HFF-Myc (cell line): ENCODE data around the gene PPID.

Experiments used
- DNase-seq: peaks from one replicate; pipeline ENCODE4 v3.0.0-alpha.2; 2011; ENCODE audit warnings: low read depth; ENCODE audit errors: extremely low read depth
- H3K4me3 ChIP-seq: replicated peaks from 2 replicates; pipeline ENCODE4 v1.5.1; 2011; ENCODE audit warnings: low read depth, mild to moderate bottlenecking, control low read depth, low read length
- CTCF ChIP-seq: IDR thresholded peaks from 2 replicates; pipeline ENCODE4 v1.5.1; 2012; ENCODE audit warnings: mild to moderate bottlenecking, low read depth, low read length, control low read depth; ENCODE audit errors: missing control alignments

Gene PPID

GRCh38 chr4:158673633-158674032 lies 49.6 kb downstream of the PPID start:
- TF ChIP-seq CTCF: no peak
- DNase-seq: no peak
- no peak overlapping the region for H3K4me3 ChIP-seq

- peak within 1 kb of the TSS; percentile 82 for H3K4me3 ChIP-seq
- peak; percentile 60 for TF ChIP-seq CTCF
- peak; percentile 97 for DNase-seq
Measured at GRCh38 chr4:158671915-158672806, 51.0 kb downstream of the PPID start, which contains the start of gene ETFDH. TSS of gene ETFDH (plus strand) at chr4:158672296. CDS start at chr4:158672457, 161 bp downstream.

GRCh38 chr4:158671665-158671914 lies 51.6 kb downstream of the PPID start, which contains the start of gene C4orf46:
TSS of gene C4orf46 (minus strand) at chr4:158671887. CDS start at chr4:158671801, 86 bp downstream.
- TF ChIP-seq CTCF: no peak
- H3K4me3 ChIP-seq: peak within 1 kb of the TSS; percentile 82

GRCh38 chr4:158670975-158671664 lies 52.1 kb downstream of the PPID start:
- H3K4me3 ChIP-seq: peak overlapping the region; percentile 82
- DNase-seq: peak; percentile 51
- no peak for TF ChIP-seq CTCF

More at GRCh38 chr4:158671665-158671914, 51.6 kb downstream of the PPID start, which contains the start of gene C4orf46:
- no peak for DNase-seq

GRCh38 chr4:158669310-158669709 lies 53.9 kb downstream of the PPID start:
- TF ChIP-seq CTCF: no peak
- no peak overlapping the region for H3K4me3 ChIP-seq
- no peak for DNase-seq

GRCh38 chr4:158667651-158668198 lies 55.5 kb downstream of the PPID start:
- TF ChIP-seq CTCF: peak; percentile 69
- DNase-seq: peak; percentile 3
- H3K4me3 ChIP-seq: no peak overlapping the region
